IMR-90 (cell line): ENCODE data around the gene MIS18A. TPM values are rescaled to one million over a fixed set of nuclear protein-coding genes. Genes with fewer than 3 reads are reported as not detected.

Experiments
- ATAC-seq: fragments of 200-7000 bp; cut with Tn5 transposase; 2 replicates; pipeline ENCODE4 v1.9.1; 2020; ENCODE audit warnings: low read depth, mild to moderate bottlenecking, moderate library complexity
- BruUV-seq: library from RNA; stranded (reverse); fragments of 400-500 nt; replicated peaks from 2 replicates; lab custom pipeline; 2021; lab: Mats Ljungman, UMichigan
- CTCF ChIA-PET: fragments of 300-600 bp; formaldehyde crosslinking; extraction: SDS; loops from one replicate; lab custom pipeline; 2021; ENCODE audit warnings: antibody characterized with exemption; lab: Yijun Ruan, JAX
- POLR2A ChIA-PET: fragments of 300-600 bp; sonication (Branson Sonifier 250); formaldehyde crosslinking; loops from one replicate; lab custom pipeline; 2022; ENCODE audit warnings: antibody characterized with exemption; ENCODE audit not compliant: unreplicated experiment; lab: Charles Lee
- DNase-seq: peaks from one replicate; pipeline ENCODE4 v3.0.0; 2013
- H2AFZ ChIP-seq: replicated peaks from 2 replicates; pipeline ENCODE3; 2013; ENCODE audit warnings: low read length, mild to moderate bottlenecking; ENCODE audit not compliant: poor library complexity
- H2AK5ac ChIP-seq: 2 replicates; pipeline ENCODE4 v1.6.1; 2013; ENCODE audit warnings: low read depth, low read length, inconsistent platforms
- H2AK9ac ChIP-seq: replicated peaks from 2 replicates; pipeline ENCODE3; 2013; ENCODE audit warnings: mild to moderate bottlenecking, low read depth, low read length, moderate library complexity; ENCODE audit not compliant: poor library complexity
- H2BK120ac ChIP-seq: 2 replicates; pipeline ENCODE4 v1.6.1; 2013; ENCODE audit warnings: low read depth, low read length, inconsistent platforms
- H2BK15ac ChIP-seq: 3 replicates; pipeline ENCODE4 v1.6.1; 2013; ENCODE audit warnings: low read depth, low read length, inconsistent platforms
- H2BK20ac ChIP-seq: 2 replicates; pipeline ENCODE4 v1.6.1; 2013; ENCODE audit warnings: low read depth, mild to moderate bottlenecking, inconsistent platforms, low read length, moderate library complexity
- H2BK5ac ChIP-seq: 2 replicates; pipeline ENCODE4 v1.6.1; 2013; ENCODE audit warnings: mild to moderate bottlenecking, low read depth, low read length, inconsistent platforms; ENCODE audit not compliant: poor library complexity, severe bottlenecking
- H3K14ac ChIP-seq: replicated peaks from 2 replicates; pipeline ENCODE4 v1.6.1; 2013; ENCODE audit warnings: low read depth, low read length, inconsistent platforms
- H3K18ac ChIP-seq: 2 replicates; pipeline ENCODE4 v1.6.1; 2013; ENCODE audit warnings: low read depth, low read length, control low read depth
- H3K23ac ChIP-seq: 2 replicates; pipeline ENCODE4 v1.6.1; 2013; ENCODE audit warnings: low read depth, low read length, inconsistent platforms
- H3K27ac ChIP-seq: 2 replicates; pipeline ENCODE4 v1.5.1; 2013; ENCODE audit warnings: mild to moderate bottlenecking, control low read depth, low read length; ENCODE audit not compliant: insufficient read depth
- H3K27me3 ChIP-seq: 2 replicates; pipeline ENCODE4 v1.6.1; 2013; ENCODE audit warnings: low read length; ENCODE audit not compliant: control insufficient read depth, insufficient read depth
- H3K36me3 ChIP-seq: 2 replicates; pipeline ENCODE4 v1.6.1; 2013; ENCODE audit warnings: low read length, mixed read lengths; ENCODE audit not compliant: control insufficient read depth, insufficient read depth
- H3K4ac ChIP-seq: 2 replicates; pipeline ENCODE4 v1.6.1; 2013; ENCODE audit warnings: low read depth, low read length, inconsistent platforms
- H3K4me1 ChIP-seq: 2 replicates; pipeline ENCODE4 v1.6.1; 2013; ENCODE audit warnings: low read length, mixed read lengths; ENCODE audit not compliant: control insufficient read depth, insufficient read depth
- H3K4me2 ChIP-seq: 2 replicates; pipeline ENCODE4 v1.6.1; 2013; ENCODE audit warnings: low read depth, mild to moderate bottlenecking, control low read depth, low read length, moderate library complexity
- H3K4me3 ChIP-seq: 2 replicates; pipeline ENCODE4 v1.5.1; 2013; ENCODE audit warnings: low read depth, mild to moderate bottlenecking, control low read depth, low read length, moderate library complexity; ENCODE audit not compliant: insufficient read depth
- H3K56ac ChIP-seq: 2 replicates; pipeline ENCODE4 v1.6.1; 2013; ENCODE audit warnings: low read length, inconsistent platforms; ENCODE audit not compliant: insufficient read depth; ENCODE audit errors: extremely low read depth
- H3K79me1 ChIP-seq, 2 experiments: 2 replicates each; pipeline ENCODE4 v1.6.1; 2013; ENCODE audit warnings: low read length in 2 of 2, inconsistent platforms in 1 of 2, low read depth in 1 of 2
- H3K9ac ChIP-seq: 2 replicates; pipeline ENCODE4 v1.6.1; 2013; ENCODE audit warnings: low read depth, low read length, control low read depth
- H3K9me1 ChIP-seq: 2 replicates; pipeline ENCODE4 v1.6.1; 2013; ENCODE audit warnings: low read length, inconsistent platforms; ENCODE audit not compliant: insufficient read depth
- H3K9me3 ChIP-seq: 2 replicates; pipeline ENCODE4 v1.6.1; 2013; ENCODE audit warnings: low read length; ENCODE audit not compliant: control insufficient read depth, insufficient read depth
- H4K20me1 ChIP-seq: 2 replicates; pipeline ENCODE4 v1.6.1; 2013; ENCODE audit warnings: low read length, inconsistent platforms; ENCODE audit not compliant: insufficient read depth
- H4K5ac ChIP-seq: 2 replicates; pipeline ENCODE4 v1.6.1; 2013; ENCODE audit warnings: mild to moderate bottlenecking, low read depth, low read length, control low read depth
- H4K8ac ChIP-seq, 2 experiments: 2 replicates each; pipeline ENCODE4 v1.6.1; 2013; ENCODE audit warnings: low read depth in 2 of 2, low read length in 2 of 2, control low read depth in 1 of 2, inconsistent platforms in 1 of 2
- H4K91ac ChIP-seq: 2 replicates; pipeline ENCODE4 v1.6.1; 2013; ENCODE audit warnings: low read depth, low read length, inconsistent platforms; ENCODE audit not compliant: insufficient read depth
- BHLHE40 ChIP-seq: fragments of 150-350 bp; IDR thresholded peaks from 2 replicates; pipeline ENCODE4 v1.6.1; 2016; ENCODE audit warnings: mild to moderate bottlenecking, low read depth, low read length
- CEBPB ChIP-seq: IDR thresholded peaks from 2 replicates; pipeline ENCODE4 v1.6.1; 2012; ENCODE audit warnings: low read depth, low read length, improper control_type of control experiment
- CHD1 ChIP-seq: IDR thresholded peaks from 2 replicates; pipeline ENCODE4 v1.6.1; 2012; ENCODE audit warnings: low read depth, low read length, improper control_type of control experiment
- CTCF ChIP-seq: conservative IDR thresholded peaks from 2 replicates; pipeline ENCODE4 v1.5.1; 2012; ENCODE audit warnings: mild to moderate bottlenecking, low read depth, low read length, improper control_type of control experiment
- ELK1 ChIP-seq: fragments of 150-350 bp; IDR thresholded peaks from 2 replicates; pipeline ENCODE4 v1.6.1; 2016; ENCODE audit warnings: low read depth, mild to moderate bottlenecking, low read length, moderate library complexity, borderline replicate concordance
- FOS ChIP-seq: fragments of 150-350 bp; IDR thresholded peaks from 2 replicates; pipeline ENCODE4 v1.6.1; 2016; ENCODE audit warnings: low read depth, low read length
- MAFK ChIP-seq: IDR thresholded peaks from 2 replicates; pipeline ENCODE4 v1.6.1; 2012; ENCODE audit warnings: low read depth, low read length, improper control_type of control experiment
- MAZ ChIP-seq: IDR thresholded peaks from 2 replicates; pipeline ENCODE4 v1.6.1; 2012; ENCODE audit warnings: low read depth, mild to moderate bottlenecking, low read length, improper control_type of control experiment, moderate library complexity, borderline replicate concordance
- MXI1 ChIP-seq: IDR thresholded peaks from 2 replicates; pipeline ENCODE4 v1.6.1; 2012; ENCODE audit warnings: low read depth, mild to moderate bottlenecking, low read length, moderate library complexity, borderline replicate concordance
- NFE2L2 ChIP-seq: fragments of 150-350 bp; IDR thresholded peaks from 2 replicates; pipeline ENCODE4 v1.6.1; 2016; ENCODE audit warnings: low read depth, mild to moderate bottlenecking, low read length
- POLR2A ChIP-seq: IDR thresholded peaks from 2 replicates; pipeline ENCODE4 v1.6.1; 2012; ENCODE audit warnings: mild to moderate bottlenecking, low read depth, low read length
- RAD21 ChIP-seq: IDR thresholded peaks from 2 replicates; pipeline ENCODE4 v1.6.1; 2012; ENCODE audit warnings: low read length, improper control_type of control experiment
- RCOR1 ChIP-seq: IDR thresholded peaks from 2 replicates; pipeline ENCODE4 v1.6.1; 2012; ENCODE audit warnings: mild to moderate bottlenecking, low read length, improper control_type of control experiment; ENCODE audit not compliant: insufficient replicate concordance
- RFX5 ChIP-seq: IDR thresholded peaks from 2 replicates; pipeline ENCODE4 v1.8.0; 2012; ENCODE audit warnings: low read depth, mild to moderate bottlenecking, low read length, moderate library complexity
- SMC3 ChIP-seq: fragments of 150-350 bp; IDR thresholded peaks from 2 replicates; pipeline ENCODE4 v1.6.1; 2016; ENCODE audit warnings: low read depth, mild to moderate bottlenecking, antibody characterized with exemption, low read length, moderate library complexity
- WGBS, 2 experiments: methylation state at CpG; one replicate each; pipeline versions ENCODE4 v1.1.5 to v1.1.7; 2013; ENCODE audit warnings: missing lambda C conversion rate in 2 of 2; ENCODE audit not compliant: insufficient read length in 1 of 2; ENCODE audit errors: extremely low coverage in 2 of 2; 5-methylcytosine and 5-hydroxymethylcytosine counted together
- dilution Hi-C: fragments of 300-500 bp; cut with HindIII; formaldehyde crosslinking; loops from one replicate; pipeline ENCODE4 v1.14.3; 2018; ENCODE audit warnings: low sequenced_read_pairs; ENCODE audit not compliant: unreplicated experiment
- in situ Hi-C: fragments of 300-500 bp; cut with MboI; formaldehyde crosslinking; loops from 3 replicates; pipeline ENCODE4 v1.14.3; 2019; ENCODE audit warnings: low sequenced_read_pairs, inconsistent platforms, mixed read lengths
- intact Hi-C: fragments of 100-400 bp; cut with micrococcal nuclease; formaldehyde crosslinking; loops from 2 replicates; pipeline ENCODE4 v1.10.0; 2022
- polyA plus RNA-seq, 3 experiments: library from polyadenylated mRNA; depleted of rRNA; stranded (reverse); fragments of >200 nt; gene quantifications; 2 replicates each; pipeline ENCODE4 v1.2.3, GENCODE V29; 2012; ENCODE audit warnings: low replicate concordance in 1 of 3
- total RNA-seq: library from RNA; depleted of rRNA; stranded (reverse); fragments of >200 nt; gene quantifications from 2 replicates; pipeline ENCODE4 v1.2.3, GENCODE V29; 2012
- TF ChIP-seq, protein P1 (sequence below): fragments of 150-350 bp; IDR thresholded peaks from 2 replicates; pipeline ENCODE4 v1.6.1; 2017; ENCODE audit warnings: mild to moderate bottlenecking, antibody characterized with exemption, low read length, low read depth

MIS18A gene
- total and polyA plus RNA-seq, 2 of the 4 experiments (the other 2 are of a cell fraction), result 4.5 to 7.6 TPM

GRCh38 chr21:32276671-32277070 is 2.2 kb downstream of the MIS18A start:
- Histone ChIP-seq H3K27ac (no peak overlapping the region), H2BK15ac (no peak overlapping the region), H2AFZ (no peak overlapping the region), H2BK5ac (no peak overlapping the region), H3K9ac (no peak overlapping the region), H3K18ac (no peak overlapping the region), H3K9me3 (no peaks in the 10 kb centered on the region), H3K4me2 (no peak overlapping the region), H4K20me1 (no peaks in the 10 kb centered on the region), H4K5ac (no peak overlapping the region), H3K79me1 (peaks cover 21 to 24% of the 10 kb centered on the region in 2 experiments), H3K27me3 (no peaks in the 10 kb centered on the region), H2BK20ac (no peak overlapping the region), H3K56ac (no peak overlapping the region), H3K4me1 (peaks cover 5% of the 10 kb centered on the region), H3K36me3 (no peaks in the 10 kb centered on the region; the same call in none of the 2 replicates), H4K91ac (no peak overlapping the region), H3K23ac (no peak overlapping the region), H2AK9ac (no peak overlapping the region), H2BK120ac (no peak overlapping the region), H3K4me3 (no peak overlapping the region), H4K8ac (no peak overlapping the region), H2AK5ac (no peak overlapping the region), H3K9me1 (peaks cover 6% of the 10 kb centered on the region; the same call in 1 of the 2 replicates), H3K4ac (no peak overlapping the region), H3K14ac (no peak overlapping the region)
- dilution Hi-C loops (no loop called here), intact Hi-C loops (no loop called here), in situ Hi-C loops (no loop called here)
- no TSS peak for BruUV-seq
- no peak for DNase-seq
- WGBS, 2 experiments, result no CpG with 5 or more reads among the region's 4 CpGs
- ChIA-PET POLR2A (no interaction called here), CTCF (no interaction called here)
- no peak for ATAC-seq
- TF ChIP-seq RCOR1 (no peak), BHLHE40 (no peak), POLR2A (no peak), MAZ (no peak), RFX5 (no peak), RAD21 (no peak), NFE2L2 (no peak), CEBPB (no peak), MXI1 (no peak), CHD1 (no peak), MAFK (no peak), ELK1 (no peak), SMC3 (no peak), CTCF (no peak), FOS (no peak)
- TF ChIP-seq, protein P1, sequence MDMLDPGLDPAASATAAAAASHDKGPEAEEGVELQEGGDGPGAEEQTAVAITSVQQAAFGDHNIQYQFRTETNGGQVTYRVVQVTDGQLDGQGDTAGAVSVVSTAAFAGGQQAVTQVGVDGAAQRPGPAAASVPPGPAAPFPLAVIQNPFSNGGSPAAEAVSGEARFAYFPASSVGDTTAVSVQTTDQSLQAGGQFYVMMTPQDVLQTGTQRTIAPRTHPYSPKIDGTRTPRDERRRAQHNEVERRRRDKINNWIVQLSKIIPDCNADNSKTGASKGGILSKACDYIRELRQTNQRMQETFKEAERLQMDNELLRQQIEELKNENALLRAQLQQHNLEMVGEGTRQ, result no peak
